WTC11 (cell line): ENCODE measurements around the gene CLASP1. TPM values are rescaled to one million over a fixed set of nuclear protein-coding genes. Genes with fewer than 3 reads are reported as not detected.
"Not testable (repeated sequence)": the region's sequence is repeated elsewhere in the genome, so short reads cannot be mapped to it uniquely, and the experiment has no call there.

Experiments used
- ATAC-seq: fragments of 200-7000 bp; cut with Tn5 transposase; 2 replicates; pipeline ENCODE4 v1.10.0; 2021; ENCODE audit warnings: mild to moderate bottlenecking, moderate library complexity
- CTCF ChIA-PET: fragments of 300-600 bp; sonication (Branson Sonifier 250); formaldehyde crosslinking; loops from one replicate; lab custom pipeline; 2021; ENCODE audit warnings: antibody characterized with exemption; lab: Charles Lee
- POLR2A ChIA-PET: fragments of 350-600 bp; sonication (Branson Sonifier 250); formaldehyde crosslinking; loops from one replicate; lab custom pipeline; 2021; ENCODE audit warnings: antibody characterized with exemption; lab: Charles Lee
- DNase-seq: peaks from one replicate; pipeline ENCODE4 v3.0.0; 2021; ENCODE audit warnings: low spot score
- H3K27ac Mint-ChIP-seq: 2 replicates; pipeline ENCODE4 v1.8.0; 2021; ENCODE audit warnings: mixed read lengths
- H3K27me3 Mint-ChIP-seq: 2 replicates; pipeline ENCODE4 v1.8.0; 2021; ENCODE audit warnings: low read depth, mild to moderate bottlenecking, moderate library complexity, mixed read lengths
- H3K36me3 Mint-ChIP-seq: 2 replicates; pipeline ENCODE4 v1.8.0; 2021; ENCODE audit warnings: mixed read lengths
- H3K4me1 Mint-ChIP-seq: 2 replicates; pipeline ENCODE4 v1.8.0; 2022; ENCODE audit warnings: mixed read lengths
- H3K4me3 Mint-ChIP-seq: 2 replicates; pipeline ENCODE4 v1.8.0; 2021; ENCODE audit warnings: mild to moderate bottlenecking, moderate library complexity, mixed read lengths
- H3K9me3 Mint-ChIP-seq: 2 replicates; pipeline ENCODE4 v1.8.0; 2021; ENCODE audit warnings: mixed read lengths
- ATF1 ChIP-seq: sonication (generic); formaldehyde crosslinking; IDR thresholded peaks from 2 replicates; pipeline ENCODE4 v1.8.1; 2023; ENCODE audit warnings: mild to moderate bottlenecking, moderate library complexity, missing genetic modification reagents
- EMX1 ChIP-seq: fragments of 250-450 bp; sonication (Bioruptor Pico); IDR thresholded peaks from 2 replicates; pipeline ENCODE4 v1.8.0; 2021; ENCODE audit warnings: mild to moderate bottlenecking
- ETV6 ChIP-seq: sonication (generic); formaldehyde crosslinking; IDR thresholded peaks from 2 replicates; pipeline ENCODE4 v1.8.1; 2022; ENCODE audit warnings: mild to moderate bottlenecking, missing genetic modification reagents
- HMGA2 ChIP-seq: fragments of 250-450 bp; sonication (Bioruptor Pico); IDR thresholded peaks from 2 replicates; pipeline ENCODE4 v1.4.0; 2021; ENCODE audit warnings: mild to moderate bottlenecking, moderate library complexity
- NFATC4 ChIP-seq: fragments of 250-450 bp; sonication (Bioruptor Pico); IDR thresholded peaks from 2 replicates; pipeline ENCODE4 v1.9.0; 2021; ENCODE audit warnings: mild to moderate bottlenecking
- NFYB ChIP-seq: sonication (generic); formaldehyde crosslinking; conservative IDR thresholded peaks from 2 replicates; pipeline ENCODE4 v1.8.0; 2022; ENCODE audit warnings: low read depth, missing genetic modification reagents
- TEAD1 ChIP-seq: sonication (generic); formaldehyde crosslinking; IDR thresholded peaks from 2 replicates; pipeline ENCODE4 v1.8.0; 2022; ENCODE audit warnings: mild to moderate bottlenecking, missing genetic modification reagents
- ZBTB21 ChIP-seq: sonication (generic); formaldehyde crosslinking; IDR thresholded peaks from 2 replicates; pipeline ENCODE4 v1.8.1; 2023; ENCODE audit warnings: mild to moderate bottlenecking, missing genetic modification reagents, borderline replicate concordance
- ZNF317 ChIP-seq: sonication (generic); formaldehyde crosslinking; IDR thresholded peaks from 2 replicates; pipeline ENCODE4 v1.8.1; 2023; ENCODE audit warnings: low read depth, mild to moderate bottlenecking, moderate library complexity, missing genetic modification reagents, borderline replicate concordance
- total RNA-seq: library from RNA; stranded (reverse); gene quantifications from 3 replicates; pipeline ENCODE4 v1.2.3, GENCODE V29; 2021
- TF ChIP-seq, protein P1 (sequence below): sonication (generic); formaldehyde crosslinking; IDR thresholded peaks from 2 replicates; pipeline ENCODE4 v1.8.1; 2023; ENCODE audit warnings: mild to moderate bottlenecking, missing genetic modification reagents, borderline replicate concordance
- TF ChIP-seq, protein P2 (sequence below): fragments of 250-450 bp; sonication (Bioruptor Pico); IDR thresholded peaks from 2 replicates; pipeline ENCODE4 v1.9.0; 2021; ENCODE audit warnings: mild to moderate bottlenecking
- TF ChIP-seq, protein P3 (sequence below): sonication (generic); formaldehyde crosslinking; IDR thresholded peaks from 2 replicates; pipeline ENCODE4 v1.8.1; 2023; ENCODE audit warnings: mild to moderate bottlenecking, missing genetic modification reagents, moderate library complexity
- TF ChIP-seq, protein P4 (sequence below): sonication (generic); formaldehyde crosslinking; IDR thresholded peaks from 2 replicates; pipeline ENCODE4 v1.8.0; 2022; ENCODE audit warnings: mild to moderate bottlenecking, missing genetic modification reagents
- TF ChIP-seq, protein P5 (sequence below): sonication (generic); formaldehyde crosslinking; IDR thresholded peaks from 2 replicates; pipeline ENCODE4 v1.8.0; 2023; ENCODE audit warnings: mild to moderate bottlenecking, missing genetic modification reagents
- TF ChIP-seq, protein P6 (sequence below): fragments of 250-450 bp; sonication (Bioruptor Pico); IDR thresholded peaks from 2 replicates; pipeline ENCODE4 v1.9.0; 2021; ENCODE audit warnings: moderate library complexity, mild to moderate bottlenecking, inconsistent platforms, borderline replicate concordance

The CLASP1 gene
- total RNA-seq, 1 experiment from 2014 or later, result 50.0 TPM

DNA sequence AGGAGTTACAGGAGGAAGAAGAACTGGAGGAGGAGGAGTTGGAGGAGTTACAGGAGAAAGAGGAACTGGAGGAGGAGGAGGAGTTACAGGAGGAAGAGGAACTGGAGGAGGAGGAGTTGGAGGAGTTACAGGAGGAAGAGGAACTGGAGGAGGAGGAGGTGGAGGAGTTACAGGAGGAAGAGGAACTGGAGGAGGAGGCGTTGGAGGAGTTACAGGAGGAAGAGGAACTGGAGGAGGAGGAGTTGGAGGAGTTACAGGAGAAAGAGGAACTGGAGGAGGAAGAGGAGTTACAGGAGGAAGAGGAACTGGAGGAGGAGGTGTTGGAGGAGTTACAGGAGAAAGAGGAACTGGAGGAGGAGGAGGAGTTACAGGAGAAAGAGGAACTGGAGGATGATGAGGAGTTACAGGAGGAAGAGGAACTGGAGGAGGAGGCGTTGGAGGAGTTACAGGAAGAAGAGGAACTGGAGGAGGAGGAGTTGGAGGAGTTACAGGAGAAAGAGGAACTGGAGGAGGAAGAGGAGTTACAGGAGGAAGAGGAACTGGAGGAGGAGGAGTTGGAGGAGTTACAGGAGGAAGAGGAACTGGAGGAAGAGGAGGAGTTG, 38.1 kb downstream of the CLASP1 start:
- H3K36me3 Mint-ChIP-seq, CTCF ChIA-PET, H3K4me1 Mint-ChIP-seq, ATAC-seq, H3K9me3 Mint-ChIP-seq, POLR2A ChIA-PET, H3K4me3 Mint-ChIP-seq, DNase-seq, H3K27ac Mint-ChIP-seq, H3K27me3 Mint-ChIP-seq: not testable (repeated sequence)

DNA sequence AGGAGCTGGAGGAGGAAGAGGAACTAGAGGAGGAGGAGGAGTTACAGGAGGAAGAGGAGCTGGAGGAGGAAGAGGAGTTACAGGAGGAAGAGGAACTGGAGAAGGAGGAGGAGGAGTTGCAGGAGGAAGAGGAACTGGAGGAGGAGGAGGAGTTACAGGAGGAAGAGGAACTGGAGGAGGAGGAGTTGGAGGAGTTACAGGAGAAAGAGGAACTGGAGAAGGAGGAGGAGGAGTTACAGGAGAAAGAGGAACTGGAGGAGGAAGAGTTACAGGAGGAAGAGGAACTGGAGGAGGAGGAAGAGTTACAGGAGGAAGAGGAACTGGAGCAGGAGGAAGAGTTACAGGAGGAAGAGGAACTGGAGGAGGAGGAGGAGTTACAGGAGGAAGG, 38.8 kb downstream of the CLASP1 start:
- H3K36me3 Mint-ChIP-seq, H3K4me3 Mint-ChIP-seq, H3K4me1 Mint-ChIP-seq, POLR2A ChIA-PET, ATAC-seq, H3K9me3 Mint-ChIP-seq, H3K27ac Mint-ChIP-seq, H3K27me3 Mint-ChIP-seq, DNase-seq, CTCF ChIA-PET: not testable (repeated sequence)

DNA sequence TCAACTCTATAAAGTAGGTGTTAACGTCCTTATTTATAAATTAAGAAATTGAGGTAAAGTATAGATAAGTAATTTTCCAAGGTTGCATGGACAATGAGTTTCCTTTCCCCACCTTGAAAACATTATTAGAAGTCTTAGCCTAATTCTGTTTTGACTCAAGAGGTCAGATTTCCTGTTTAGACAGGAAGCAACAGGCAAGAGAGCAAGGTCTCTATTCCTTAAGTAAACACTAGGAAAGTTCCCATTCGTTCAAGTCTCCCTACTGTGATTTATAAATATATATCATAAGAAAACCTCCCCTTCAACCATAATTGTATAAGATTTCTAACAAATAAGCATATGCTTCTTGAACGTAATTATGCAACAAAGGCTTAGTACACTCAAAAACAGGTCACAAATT, 40.3 kb downstream of the CLASP1 start:
- DNase-seq (no peak), ATAC-seq (no peak)
- Mint-ChIP-seq H3K9me3 (no peaks in the 10 kb centered on the region; the same call in 1 of the 2 replicates), H3K27me3 (no peaks in the 10 kb centered on the region), H3K4me3 (no peak overlapping the region), H3K4me1 (peaks cover 5% of the 10 kb centered on the region), H3K36me3 (peaks cover 16% of the 10 kb centered on the region; the same call in 1 of the 2 replicates), H3K27ac (no peak overlapping the region)
- ChIA-PET CTCF (no interaction called here), POLR2A (no interaction called here)
- no peak for TF ChIP-seq HMGA2 (CRISPR knock-in tag)
- TF ChIP-seq, protein P1, sequence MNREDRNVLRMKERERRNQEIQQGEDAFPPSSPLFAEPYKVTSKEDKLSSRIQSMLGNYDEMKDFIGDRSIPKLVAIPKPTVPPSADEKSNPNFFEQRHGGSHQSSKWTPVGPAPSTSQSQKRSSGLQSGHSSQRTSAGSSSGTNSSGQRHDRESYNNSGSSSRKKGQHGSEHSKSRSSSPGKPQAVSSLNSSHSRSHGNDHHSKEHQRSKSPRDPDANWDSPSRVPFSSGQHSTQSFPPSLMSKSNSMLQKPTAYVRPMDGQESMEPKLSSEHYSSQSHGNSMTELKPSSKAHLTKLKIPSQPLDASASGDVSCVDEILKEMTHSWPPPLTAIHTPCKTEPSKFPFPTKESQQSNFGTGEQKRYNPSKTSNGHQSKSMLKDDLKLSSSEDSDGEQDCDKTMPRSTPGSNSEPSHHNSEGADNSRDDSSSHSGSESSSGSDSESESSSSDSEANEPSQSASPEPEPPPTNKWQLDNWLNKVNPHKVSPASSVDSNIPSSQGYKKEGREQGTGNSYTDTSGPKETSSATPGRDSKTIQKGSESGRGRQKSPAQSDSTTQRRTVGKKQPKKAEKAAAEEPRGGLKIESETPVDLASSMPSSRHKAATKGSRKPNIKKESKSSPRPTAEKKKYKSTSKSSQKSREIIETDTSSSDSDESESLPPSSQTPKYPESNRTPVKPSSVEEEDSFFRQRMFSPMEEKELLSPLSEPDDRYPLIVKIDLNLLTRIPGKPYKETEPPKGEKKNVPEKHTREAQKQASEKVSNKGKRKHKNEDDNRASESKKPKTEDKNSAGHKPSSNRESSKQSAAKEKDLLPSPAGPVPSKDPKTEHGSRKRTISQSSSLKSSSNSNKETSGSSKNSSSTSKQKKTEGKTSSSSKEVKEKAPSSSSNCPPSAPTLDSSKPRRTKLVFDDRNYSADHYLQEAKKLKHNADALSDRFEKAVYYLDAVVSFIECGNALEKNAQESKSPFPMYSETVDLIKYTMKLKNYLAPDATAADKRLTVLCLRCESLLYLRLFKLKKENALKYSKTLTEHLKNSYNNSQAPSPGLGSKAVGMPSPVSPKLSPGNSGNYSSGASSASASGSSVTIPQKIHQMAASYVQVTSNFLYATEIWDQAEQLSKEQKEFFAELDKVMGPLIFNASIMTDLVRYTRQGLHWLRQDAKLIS (CRISPR knock-in tag), result no peak

DNA sequence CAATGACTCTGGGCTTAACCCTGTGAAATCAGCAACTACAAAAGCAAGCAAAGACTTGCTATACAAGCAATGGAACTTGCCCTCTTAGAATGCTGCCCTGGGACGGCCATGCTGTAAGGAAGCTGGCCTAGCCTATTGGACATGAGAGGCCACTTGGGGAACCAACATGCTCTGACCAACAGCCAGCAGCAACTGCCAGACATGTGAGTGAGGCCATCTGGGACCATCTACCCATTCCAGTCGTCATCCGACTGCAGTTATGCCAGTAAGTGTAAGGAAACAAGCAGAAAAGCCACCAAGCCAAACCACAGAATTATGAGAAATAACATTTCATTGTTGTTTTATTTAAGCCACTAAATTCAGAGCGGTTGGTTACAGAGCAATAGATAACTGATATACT, 40.9 kb downstream of the CLASP1 start:
- DNase-seq (no peak), ATAC-seq (no peak)
- H3K4me1 Mint-ChIP-seq, result peaks cover 5% of the 10 kb centered on the region
- H3K36me3 Mint-ChIP-seq, result peaks cover 19% of the 10 kb centered on the region; the same call in 1 of the 2 replicates
- TF ChIP-seq, protein P2, sequence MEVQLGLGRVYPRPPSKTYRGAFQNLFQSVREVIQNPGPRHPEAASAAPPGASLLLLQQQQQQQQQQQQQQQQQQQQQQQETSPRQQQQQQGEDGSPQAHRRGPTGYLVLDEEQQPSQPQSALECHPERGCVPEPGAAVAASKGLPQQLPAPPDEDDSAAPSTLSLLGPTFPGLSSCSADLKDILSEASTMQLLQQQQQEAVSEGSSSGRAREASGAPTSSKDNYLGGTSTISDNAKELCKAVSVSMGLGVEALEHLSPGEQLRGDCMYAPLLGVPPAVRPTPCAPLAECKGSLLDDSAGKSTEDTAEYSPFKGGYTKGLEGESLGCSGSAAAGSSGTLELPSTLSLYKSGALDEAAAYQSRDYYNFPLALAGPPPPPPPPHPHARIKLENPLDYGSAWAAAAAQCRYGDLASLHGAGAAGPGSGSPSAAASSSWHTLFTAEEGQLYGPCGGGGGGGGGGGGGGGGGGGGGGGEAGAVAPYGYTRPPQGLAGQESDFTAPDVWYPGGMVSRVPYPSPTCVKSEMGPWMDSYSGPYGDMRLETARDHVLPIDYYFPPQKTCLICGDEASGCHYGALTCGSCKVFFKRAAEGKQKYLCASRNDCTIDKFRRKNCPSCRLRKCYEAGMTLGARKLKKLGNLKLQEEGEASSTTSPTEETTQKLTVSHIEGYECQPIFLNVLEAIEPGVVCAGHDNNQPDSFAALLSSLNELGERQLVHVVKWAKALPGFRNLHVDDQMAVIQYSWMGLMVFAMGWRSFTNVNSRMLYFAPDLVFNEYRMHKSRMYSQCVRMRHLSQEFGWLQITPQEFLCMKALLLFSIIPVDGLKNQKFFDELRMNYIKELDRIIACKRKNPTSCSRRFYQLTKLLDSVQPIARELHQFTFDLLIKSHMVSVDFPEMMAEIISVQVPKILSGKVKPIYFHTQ (CRISPR knock-in tag), result no peak
- TF ChIP-seq NFATC4 (CRISPR knock-in tag), result no peak
- TF ChIP-seq, protein P3, sequence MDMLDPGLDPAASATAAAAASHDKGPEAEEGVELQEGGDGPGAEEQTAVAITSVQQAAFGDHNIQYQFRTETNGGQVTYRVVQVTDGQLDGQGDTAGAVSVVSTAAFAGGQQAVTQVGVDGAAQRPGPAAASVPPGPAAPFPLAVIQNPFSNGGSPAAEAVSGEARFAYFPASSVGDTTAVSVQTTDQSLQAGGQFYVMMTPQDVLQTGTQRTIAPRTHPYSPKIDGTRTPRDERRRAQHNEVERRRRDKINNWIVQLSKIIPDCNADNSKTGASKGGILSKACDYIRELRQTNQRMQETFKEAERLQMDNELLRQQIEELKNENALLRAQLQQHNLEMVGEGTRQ, result no peak
- no peak for TF ChIP-seq TEAD1 (CRISPR knock-in tag)
- no peak for TF ChIP-seq EMX1 (CRISPR knock-in tag)
- TF ChIP-seq ZNF317, result no peak
- no peak for TF ChIP-seq ATF1 (CRISPR knock-in tag)
- TF ChIP-seq NFYB (CRISPR knock-in tag), result no peak
- TF ChIP-seq ZBTB21 (CRISPR knock-in tag), result no peak
- TF ChIP-seq, protein P4, sequence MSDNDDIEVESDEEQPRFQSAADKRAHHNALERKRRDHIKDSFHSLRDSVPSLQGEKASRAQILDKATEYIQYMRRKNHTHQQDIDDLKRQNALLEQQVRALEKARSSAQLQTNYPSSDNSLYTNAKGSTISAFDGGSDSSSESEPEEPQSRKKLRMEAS (CRISPR knock-in tag), result no peak
- no peak for TF ChIP-seq ETV6 (CRISPR knock-in tag)
- TF ChIP-seq, protein P5, sequence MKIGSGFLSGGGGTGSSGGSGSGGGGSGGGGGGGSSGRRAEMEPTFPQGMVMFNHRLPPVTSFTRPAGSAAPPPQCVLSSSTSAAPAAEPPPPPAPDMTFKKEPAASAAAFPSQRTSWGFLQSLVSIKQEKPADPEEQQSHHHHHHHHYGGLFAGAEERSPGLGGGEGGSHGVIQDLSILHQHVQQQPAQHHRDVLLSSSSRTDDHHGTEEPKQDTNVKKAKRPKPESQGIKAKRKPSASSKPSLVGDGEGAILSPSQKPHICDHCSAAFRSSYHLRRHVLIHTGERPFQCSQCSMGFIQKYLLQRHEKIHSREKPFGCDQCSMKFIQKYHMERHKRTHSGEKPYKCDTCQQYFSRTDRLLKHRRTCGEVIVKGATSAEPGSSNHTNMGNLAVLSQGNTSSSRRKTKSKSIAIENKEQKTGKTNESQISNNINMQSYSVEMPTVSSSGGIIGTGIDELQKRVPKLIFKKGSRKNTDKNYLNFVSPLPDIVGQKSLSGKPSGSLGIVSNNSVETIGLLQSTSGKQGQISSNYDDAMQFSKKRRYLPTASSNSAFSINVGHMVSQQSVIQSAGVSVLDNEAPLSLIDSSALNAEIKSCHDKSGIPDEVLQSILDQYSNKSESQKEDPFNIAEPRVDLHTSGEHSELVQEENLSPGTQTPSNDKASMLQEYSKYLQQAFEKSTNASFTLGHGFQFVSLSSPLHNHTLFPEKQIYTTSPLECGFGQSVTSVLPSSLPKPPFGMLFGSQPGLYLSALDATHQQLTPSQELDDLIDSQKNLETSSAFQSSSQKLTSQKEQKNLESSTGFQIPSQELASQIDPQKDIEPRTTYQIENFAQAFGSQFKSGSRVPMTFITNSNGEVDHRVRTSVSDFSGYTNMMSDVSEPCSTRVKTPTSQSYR (CRISPR knock-in tag), result no peak
- TF ChIP-seq, protein P6, sequence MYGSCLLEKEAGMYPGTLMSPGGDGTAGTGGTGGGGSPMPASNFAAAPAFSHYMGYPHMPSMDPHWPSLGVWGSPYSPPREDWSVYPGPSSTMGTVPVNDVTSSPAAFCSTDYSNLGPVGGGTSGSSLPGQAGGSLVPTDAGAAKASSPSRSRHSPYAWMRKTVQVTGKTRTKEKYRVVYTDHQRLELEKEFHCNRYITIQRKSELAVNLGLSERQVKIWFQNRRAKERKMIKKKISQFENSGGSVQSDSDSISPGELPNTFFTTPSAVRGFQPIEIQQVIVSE (CRISPR knock-in tag), result no peak
- ChIA-PET CTCF (no interaction called here), POLR2A (no interaction called here)
- H3K4me3 Mint-ChIP-seq, result no peak overlapping the region
- no peak overlapping the region for H3K27ac Mint-ChIP-seq
- H3K27me3 Mint-ChIP-seq, result no peaks in the 10 kb centered on the region
- no peaks in the 10 kb centered on the region; the same call in 1 of the 2 replicates for H3K9me3 Mint-ChIP-seq
